HFFc6 (cell line): Measurements from ENCODE around the gene ACADM. TPM values are rescaled to one million over a fixed set of nuclear protein-coding genes. Genes with fewer than 3 reads are reported as not detected.

ENCODE experiments used
- DNase-seq: peaks from one replicate; pipeline ENCODE4 v3.0.0-alpha.2; 2018
- H3K27ac Mint-ChIP-seq: 2 replicates; pipeline ENCODE4 v1.8.0; 2020; ENCODE audit warnings: mild to moderate bottlenecking, mixed read lengths
- H3K27me3 Mint-ChIP-seq: 2 replicates; pipeline ENCODE4 v1.8.0; 2021; ENCODE audit warnings: mild to moderate bottlenecking, moderate library complexity, mixed read lengths; ENCODE audit not compliant: insufficient read depth
- H3K36me3 Mint-ChIP-seq: 2 replicates; pipeline ENCODE4 v1.8.0; 2021; ENCODE audit warnings: low read depth, mixed read lengths
- H3K4me1 Mint-ChIP-seq: 2 replicates; pipeline ENCODE4 v1.8.0; 2020; ENCODE audit warnings: low read depth, mixed read lengths
- H3K4me3 Mint-ChIP-seq: 2 replicates; pipeline ENCODE4 v1.8.0; 2020; ENCODE audit warnings: mild to moderate bottlenecking, moderate library complexity, mixed read lengths
- H3K9me3 Mint-ChIP-seq: 2 replicates; pipeline ENCODE4 v1.8.0; 2020; ENCODE audit warnings: mild to moderate bottlenecking, mixed read lengths
- CTCF ChIP-seq: fragments of 200-600 bp; sonication (generic); IDR thresholded peaks from 2 replicates; pipeline ENCODE4 v1.5.0; 2021; ENCODE audit warnings: antibody characterized with exemption, mild to moderate bottlenecking
- total RNA-seq, 6 experiments: library from RNA; stranded (reverse); fragmentation: NEBNext Ultra II Directional; extraction: Animal tissue kit (Norgen Biotek cat#: 25700); gene quantifications; 2 replicates in 1 of 6; 3 replicates in 5 of 6; pipeline ENCODE4 v1.2.3, GENCODE V29; 2021

ACADM gene
- total RNA-seq, 6 experiments from 2014 or later, result 28.9 to 36.1 (median 32.7) TPM

- H3K4me1 Mint-ChIP-seq, result peaks cover 54% of the 10 kb centered on the region
- no peaks in the 10 kb centered on the region for H3K9me3 Mint-ChIP-seq
- H3K27ac Mint-ChIP-seq, result peak overlapping the region; percentile 97
- no peaks in the 10 kb centered on the region; the same call in 1 of the 2 replicates for H3K27me3 Mint-ChIP-seq
- H3K4me3 Mint-ChIP-seq, result peak overlapping the region; percentile 100
- H3K36me3 Mint-ChIP-seq, result peaks cover 6% of the 10 kb centered on the region; the same call in 1 of the 2 replicates
- no peak for DNase-seq
- no peak for TF ChIP-seq CTCF
These were observed 1.4 kb downstream of the ACADM start for GRCh38 chr1:75725861-75726361.

GRCh38 chr1:75727571-75727970 is 3.1 kb downstream of the ACADM start:
- Mint-ChIP-seq H3K27me3 (no peaks in the 10 kb centered on the region; the same call in 1 of the 2 replicates), H3K27ac (peak overlapping the region; percentile 5; the same call in 1 of the 2 replicates), H3K36me3 (peaks cover 16% of the 10 kb centered on the region), H3K4me3 (no peak overlapping the region), H3K4me1 (peaks cover 71% of the 10 kb centered on the region), H3K9me3 (no peaks in the 10 kb centered on the region)
- no peak for DNase-seq
- no peak for TF ChIP-seq CTCF

GRCh38 chr1:75730432-75730831 is 5.9 kb downstream of the ACADM start:
- H3K9me3 Mint-ChIP-seq, result no peaks in the 10 kb centered on the region
- H3K4me3 Mint-ChIP-seq, result no peak overlapping the region
- TF ChIP-seq CTCF, result no peak
- H3K27ac Mint-ChIP-seq, result no peak overlapping the region
- no peak for DNase-seq
- peaks cover 28% of the 10 kb centered on the region for H3K36me3 Mint-ChIP-seq
- no peaks in the 10 kb centered on the region for H3K27me3 Mint-ChIP-seq
- peaks cover 66% of the 10 kb centered on the region for H3K4me1 Mint-ChIP-seq

- no peak for DNase-seq
- no peaks in the 10 kb centered on the region for H3K27me3 Mint-ChIP-seq
- H3K27ac Mint-ChIP-seq, result peak overlapping the region; percentile 75
- H3K4me1 Mint-ChIP-seq, result peaks cover 51% of the 10 kb centered on the region
- no peak for TF ChIP-seq CTCF
- no peaks in the 10 kb centered on the region for H3K9me3 Mint-ChIP-seq
- H3K4me3 Mint-ChIP-seq, result peak overlapping the region; percentile 56
- peaks cover 28% of the 10 kb centered on the region for H3K36me3 Mint-ChIP-seq
These were observed 7.4 kb downstream of the ACADM start for GRCh38 chr1:75731881-75732280.

GRCh38 chr1:75732703-75733102 is 8.2 kb downstream of the ACADM start:
- DNase-seq, result peak; percentile 51
- Mint-ChIP-seq H3K4me3 (peak overlapping the region; percentile 41; the same call in 1 of the 2 replicates), H3K4me1 (peaks cover 43% of the 10 kb centered on the region), H3K27me3 (no peaks in the 10 kb centered on the region), H3K36me3 (peaks cover 28% of the 10 kb centered on the region), H3K27ac (peak overlapping the region; percentile 75), H3K9me3 (no peaks in the 10 kb centered on the region)
- no peak for TF ChIP-seq CTCF
